Adrenal gland (tissue), 12 donors: ENCODE results near the gene NOVA2. TPM values are rescaled to one million over a fixed set of nuclear protein-coding genes. Genes with fewer than 3 reads are reported as not detected.

Experiments
- DNase-seq, 7 donors: peaks; one replicate each; pipeline ENCODE4 v3.0.0-alpha.2; 2019 to 2020
- H3K27ac ChIP-seq, 5 donors: fragments of 200-600 bp; sonication (generic) in 4 of 5; 1 replicate in 3 of 5; 2 replicates in 2 of 5; pipeline versions ENCODE4 v1.5.1 to v1.8.0; 2016 to 2020; ENCODE audit warnings: mild to moderate bottlenecking in 1 of 5
- H3K27me3 ChIP-seq: fragments of 200-600 bp; 2 replicates; pipeline ENCODE4 v1.8.0; 2021
- H3K36me3 ChIP-seq, 2 donors: fragments of 200-600 bp; replicated peaks in 1 of 2; 1 replicate in 1 of 2; 2 replicates in 1 of 2; pipeline versions ENCODE4 v1.5.1 to v1.8.0; 2018 to 2022
- H3K4me1 ChIP-seq, 2 donors: fragments of 200-600 bp; replicated peaks in 1 of 2; 1 replicate in 1 of 2; 2 replicates in 1 of 2; pipeline versions ENCODE4 v1.5.1 to v1.8.0; 2018 to 2021
- H3K4me3 ChIP-seq, 4 donors: fragments of 200-600 bp; sonication (generic) in 3 of 4; one replicate each; pipeline ENCODE4 v1.5.1; 2016 to 2018
- H3K9me3 ChIP-seq, 3 donors: fragments of 200-600 bp; sonication (generic) in 1 of 3; replicated peaks in 1 of 3; 1 replicate in 2 of 3; 2 replicates in 1 of 3; pipeline versions ENCODE4 v1.5.1 to v1.8.0; 2016 to 2021
- CTCF ChIP-seq, 6 experiments: fragments of 450-650 bp in 4 of 6; fragments of 200-600 bp in 2 of 6; sonication (generic) in 1 of 6; IDR thresholded peaks; 1 replicate in 5 of 6; 2 replicates in 1 of 6; pipeline versions ENCODE4 v1.5.1 to v1.8.0; 2016 to 2021; ENCODE audit warnings: antibody characterized with exemption in 6 of 6, mild to moderate bottlenecking in 2 of 6, moderate library complexity in 1 of 6
- POLR2A ChIP-seq, 2 donors: fragments of 450-650 bp; IDR thresholded peaks; one replicate each; pipeline ENCODE4 v1.6.1; 2017; ENCODE audit warnings: antibody characterized with exemption in 2 of 2, mild to moderate bottlenecking in 2 of 2, moderate library complexity in 1 of 2
- WGBS, 4 donors: extraction: QIAGEN DNeasy Blood & Tissue Kit in 2 of 4; methylation state at CpG; one replicate each; pipeline versions ENCODE4 v1.1.5 to v1.1.7; 2013 to 2017; 5-methylcytosine and 5-hydroxymethylcytosine counted together
- intact Hi-C, 2 donors: fragments of 100-400 bp; cut with DNase I; formaldehyde crosslinking; loops; one replicate each; pipeline versions ENCODE4 v1.14.1 to v1.15.0; 2022 to 2023
- polyA plus RNA-seq, 3 donors: library from polyadenylated mRNA; stranded (reverse); fragments of 200-250 nt in 2 of 3; fragments of 350-450 nt in 1 of 3; fragmentation: Illumina TruSeq in 1 of 3; extraction: RNeasy Lipid Tissue Mini Kit (QIAGEN cat#74804) in 1 of 3; gene quantifications; one replicate each; pipeline ENCODE4 v1.2.3, GENCODE V29; 2013 to 2014
- total RNA-seq, 9 donors: library from RNA; depleted of rRNA in 4 of 9; stranded (reverse); fragments of >200 nt in 4 of 9; fragments of 120-200 nt in 1 of 9; fragmentation: NEBNext Ultra II Directional in 1 of 9; extraction: Animal tissue kit (Norgen Biotek cat#: 25700) in 1 of 9; gene quantifications; one replicate each; pipeline versions ENCODE4 v1.1.0 to v1.2.4, GENCODE V29; 2013 to 2023
- donor health status: healthy with polysubstance abuse.
- donor health status: Bipolar disorder and iron deficiency.
- donor health status: DM: yes; HTN: yes; CAD: no.
- donor health status: DM: no; HTN: no; CAD: no.
- donor health status: DM: no; HTN: no; CAD: no.
- donor health status: DM: yes; HTN: yes; CAD: no.

Gene NOVA2
- total and polyA plus RNA-seq, 12 donors = 0.54 to 10.8 (median 2.4) TPM

DNA sequence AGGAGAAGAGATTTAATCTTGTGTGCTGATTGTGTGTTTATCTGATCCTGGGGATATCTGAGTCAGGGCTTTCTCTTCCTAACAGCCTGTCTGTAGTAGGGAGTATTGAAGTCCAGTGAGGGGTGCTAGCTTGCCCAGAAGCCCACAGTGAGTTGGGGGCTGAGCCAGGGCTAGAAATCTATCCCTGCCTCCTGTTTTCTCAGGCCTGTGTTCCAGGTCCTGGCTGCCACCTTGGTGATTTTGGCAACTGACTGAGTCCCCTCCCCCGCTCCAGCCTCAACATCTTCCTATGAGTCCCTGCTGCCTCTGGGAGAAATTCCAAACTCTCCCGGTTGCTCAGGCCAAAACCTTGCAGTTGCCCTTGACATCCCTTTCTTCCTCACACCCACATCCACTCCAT, 7.7 kb upstream of the NOVA2 start:
- Histone ChIP-seq H3K27ac (no peak overlapping the region), H3K36me3 (no peaks in the 10 kb centered on the region), H3K4me1 (peaks cover 4 to 6% of the 10 kb centered on the region in 2 donors), H3K9me3 (no peaks in the 10 kb centered on the region), H3K4me3 (no peak overlapping the region), H3K27me3 (no peaks in the 10 kb centered on the region)
- no peak for TF ChIP-seq CTCF (IDR thresholded peaks at IDR 0.05)
- no peak for TF ChIP-seq POLR2A (IDR thresholded peaks at IDR 0.05)
- peak; percentile 56 to 80 (median 71) for DNase-seq
- intact Hi-C loops = no loop called here
- 21 to 38% (median 32%) methylated on average over 2 of the region's 2 CpGs for WGBS, 4 donors

DNA sequence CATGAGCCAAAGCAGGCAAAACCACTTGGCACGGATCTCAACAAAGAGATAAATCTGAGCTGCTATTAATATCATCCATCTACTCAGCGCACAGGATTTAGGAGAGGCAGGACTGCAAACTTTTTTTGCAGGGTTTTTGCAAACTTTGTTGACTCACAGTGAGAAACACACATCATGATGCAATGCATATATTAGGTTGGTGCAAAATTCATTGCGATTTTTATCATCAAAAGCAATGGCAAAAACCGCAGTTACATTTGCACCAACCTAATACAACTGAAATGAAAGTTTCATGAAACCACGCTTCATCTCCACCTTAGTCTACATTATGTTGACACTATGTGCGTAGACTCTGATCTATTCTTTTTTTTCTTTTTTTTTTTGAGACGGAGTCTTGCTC, 4.5 kb upstream of the NOVA2 start:
- intact Hi-C loops = no loop called here
- Histone ChIP-seq H3K36me3 (no peaks in the 10 kb centered on the region), H3K27ac (no peak overlapping the region), H3K4me3 (no peak overlapping the region), H3K4me1 (peaks cover 4 to 6% of the 10 kb centered on the region in 2 donors), H3K9me3 (no peaks in the 10 kb centered on the region), H3K27me3 (peaks cover 8% of the 10 kb centered on the region)
- TF ChIP-seq POLR2A (IDR thresholded peaks at IDR 0.05) = no peak
- TF ChIP-seq CTCF (IDR thresholded peaks at IDR 0.05) = no peak
- DNase-seq = no peak
- 75 to 81% (median 78%) methylated on average over 7 of the region's 7 CpGs for WGBS, 4 donors

DNA sequence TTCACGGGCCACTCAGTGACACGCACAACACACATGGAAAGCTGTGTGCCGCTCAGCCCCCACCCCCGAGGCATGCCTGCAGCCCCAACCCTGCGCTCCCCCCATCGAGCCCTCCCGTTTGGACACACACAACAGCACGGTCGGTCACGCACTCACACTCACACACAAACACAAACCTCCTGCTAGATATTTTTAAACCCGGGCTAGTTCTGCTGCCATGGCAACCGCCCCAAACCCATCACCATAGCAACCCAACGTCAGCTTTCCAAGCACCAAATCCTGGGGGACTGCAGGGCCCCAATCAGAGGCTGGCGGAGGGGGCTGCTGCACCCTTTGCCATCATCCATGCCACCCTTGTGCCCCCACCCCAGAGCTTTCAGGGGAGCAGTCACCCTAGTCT, 2.5 kb upstream of the NOVA2 start:
- 36 to 53% (median 41%) methylated on average over 12 to 14 of the region's 14 CpGs for WGBS, 4 donors
- no peak overlapping the region for H3K4me3 ChIP-seq
- H3K4me1 ChIP-seq = peaks cover 2% of the 10 kb centered on the region in 2 donors
- H3K9me3 ChIP-seq = no peaks in the 10 kb centered on the region
- intact Hi-C loops = no loop called here
- H3K27ac ChIP-seq = no peak overlapping the region
- TF ChIP-seq POLR2A (IDR thresholded peaks at IDR 0.05) (no peak), CTCF (IDR thresholded peaks at IDR 0.05) (no peak)
- no peaks in the 10 kb centered on the region for H3K36me3 ChIP-seq
- peak in 1 of 7 donors; percentile 71 for DNase-seq
- peaks cover 19% of the 10 kb centered on the region for H3K27me3 ChIP-seq

DNA sequence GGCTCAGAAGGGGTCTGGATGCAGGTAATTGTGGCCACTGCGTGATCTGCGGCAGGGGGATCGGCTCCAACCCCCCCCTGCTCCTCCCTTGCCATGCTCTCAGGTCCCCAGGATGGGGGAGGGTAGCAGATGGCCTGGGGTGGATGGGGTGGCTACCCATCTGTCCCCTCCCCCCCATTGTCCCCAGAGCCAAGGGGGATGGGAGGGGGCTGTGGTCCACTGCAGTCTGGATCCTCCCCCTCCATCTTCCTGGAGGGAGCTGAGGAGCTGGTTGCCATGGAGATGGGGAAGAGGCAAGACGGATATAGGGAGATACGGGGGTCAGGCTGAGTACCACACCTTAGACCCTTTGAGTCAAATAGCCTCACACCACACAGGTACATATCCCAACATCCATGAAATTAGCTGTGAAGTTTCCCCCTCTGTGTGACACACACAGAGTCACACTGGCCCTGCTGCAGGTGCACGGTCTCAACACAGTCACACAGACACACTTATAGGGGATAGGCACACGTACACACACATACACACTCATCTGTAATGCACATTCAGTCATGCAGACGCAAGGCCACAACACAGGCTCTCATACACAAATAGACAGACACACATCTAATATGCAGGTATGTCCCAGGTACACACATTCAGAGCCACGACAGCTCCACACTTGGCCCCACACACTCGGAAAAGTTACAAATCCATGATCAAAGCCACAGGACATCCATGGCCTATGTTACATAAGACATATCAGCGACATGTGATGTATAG, 1.8 kb upstream of the NOVA2 start:
- TF ChIP-seq POLR2A (IDR thresholded peaks at IDR 0.05) = no peak
- TF ChIP-seq CTCF (IDR thresholded peaks at IDR 0.05) = no peak
- intact Hi-C loops = no loop called here
- H3K27ac ChIP-seq = no peak overlapping the region
- 76 to 78% (median 77%) methylated on average over 9 to 11 of the region's 11 CpGs for WGBS, 4 donors
- H3K4me3 ChIP-seq = no peak overlapping the region
- H3K4me1 ChIP-seq = no peaks in the 10 kb centered on the region
- DNase-seq = no peak
- no peaks in the 10 kb centered on the region for H3K36me3 ChIP-seq
- H3K9me3 ChIP-seq = no peaks in the 10 kb centered on the region
- H3K27me3 ChIP-seq = peaks cover 19% of the 10 kb centered on the region
